Activated CD8-positive, alpha-beta T cell treated with anti-CD3 and anti-CD28 coated beads, Interleukin-2, amount 10 ng/mL, durations not matched to agents 7 days and 5 days (primary cell): ENCODE data around the gene SLC25A42. TPM values are rescaled to one million over a fixed set of nuclear protein-coding genes. Genes with fewer than 3 reads are reported as not detected.

Experiments used
- ATAC-seq: fragments of 150-1000 bp; cut with Tn5 transposase; one replicate; pipeline ENCODE4 v1.10.0; 2021; ENCODE audit warnings: moderate library complexity
- CTCF ChIA-PET: fragments of 350-600 bp; sonication (Branson Sonifier 250); formaldehyde crosslinking; loops from one replicate; lab custom pipeline; 2021; ENCODE audit warnings: antibody characterized with exemption; lab: Charles Lee
- POLR2A ChIA-PET: fragments of 350-600 bp; sonication (Branson Sonifier 250); formaldehyde crosslinking; loops from one replicate; lab custom pipeline; 2021; ENCODE audit warnings: antibody characterized with exemption; lab: Charles Lee
- DNase-seq: peaks from one replicate; pipeline ENCODE4 v3.0.0-alpha.2; 2020
- H3K27ac Mint-ChIP-seq: one replicate; pipeline ENCODE4 v1.8.0; 2021; ENCODE audit warnings: mild to moderate bottlenecking, mixed read lengths
- H3K27me3 Mint-ChIP-seq: one replicate; pipeline ENCODE4 v1.8.0; 2021; ENCODE audit warnings: low read depth, mixed read lengths
- H3K36me3 Mint-ChIP-seq: one replicate; pipeline ENCODE4 v1.8.0; 2021; ENCODE audit warnings: low read depth, mixed read lengths
- H3K4me1 Mint-ChIP-seq: one replicate; pipeline ENCODE4 v1.8.0; 2021; ENCODE audit warnings: low read depth, mixed read lengths
- H3K4me3 Mint-ChIP-seq: one replicate; pipeline ENCODE4 v1.8.0; 2021; ENCODE audit warnings: mild to moderate bottlenecking, mixed read lengths
- H3K9me3 Mint-ChIP-seq: one replicate; pipeline ENCODE4 v1.8.0; 2022; ENCODE audit warnings: mixed read lengths; ENCODE audit not compliant: insufficient read depth
- total RNA-seq, 2 experiments: library from RNA; stranded (reverse); gene quantifications; one replicate each; pipeline ENCODE4 v1.2.3, GENCODE V29; 2021

Gene SLC25A42
- total RNA-seq, 2 experiments from 2014 or later: 20.1 to 20.2 TPM

GRCh38 chr19:19052921-19053320 is 10.9 kb upstream of the SLC25A42 start:
- CTCF ChIA-PET: interaction anchor here (0.6 to 2.3 kb wide), 6 partner anchors 9 to 121 kb away, joined by 3 to 10 read pairs (median 6); no protein-coding TSS in a partner anchor
- Mint-ChIP-seq H3K9me3 (no peaks in the 10 kb centered on the region), H3K27me3 (no peaks in the 10 kb centered on the region), H3K36me3 (peaks cover 30% of the 10 kb centered on the region), H3K27ac (no peak overlapping the region), H3K4me3 (no peak overlapping the region), H3K4me1 (no peaks in the 10 kb centered on the region)
- ATAC-seq (no peak), DNase-seq (no peak)
- POLR2A ChIA-PET: interaction anchor here (1.0 kb wide), 1 partner anchor 9 kb away, joined by 3 read pairs; no protein-coding TSS in a partner anchor

- POLR2A ChIA-PET: no interaction called here
- H3K36me3 Mint-ChIP-seq: peaks cover 30% of the 10 kb centered on the region
- H3K27me3 Mint-ChIP-seq: no peaks in the 10 kb centered on the region
- no peak overlapping the region for H3K4me3 Mint-ChIP-seq
- H3K4me1 Mint-ChIP-seq: no peaks in the 10 kb centered on the region
- H3K27ac Mint-ChIP-seq: no peak overlapping the region
- DNase-seq: peak; percentile 64
- H3K9me3 Mint-ChIP-seq: no peaks in the 10 kb centered on the region
- CTCF ChIA-PET: interaction anchor here (0.7 to 2.3 kb wide), 10 partner anchors 10 to 121 kb away, joined by 3 to 10 read pairs (median 4); partner anchors contain the start of gene SLC25A42
- peak; percentile 50 for ATAC-seq
These were observed 10.1 kb upstream of the SLC25A42 start for GRCh38 chr19:19053508-19054314.

GRCh38 chr19:19054315-19054938 is 9.4 kb upstream of the SLC25A42 start:
- POLR2A ChIA-PET: no interaction called here

GRCh38 chr19:19054939-19055440 is 8.8 kb upstream of the SLC25A42 start:
- no peak overlapping the region for H3K4me3 Mint-ChIP-seq
- ATAC-seq: no peak
- CTCF ChIA-PET: interaction anchor here (0.8 to 2.3 kb wide), 6 partner anchors 8 to 119 kb away, joined by 3 to 10 read pairs (median 4); partner anchors contain the start of gene SLC25A42
- H3K9me3 Mint-ChIP-seq: no peaks in the 10 kb centered on the region
- no peak overlapping the region for H3K27ac Mint-ChIP-seq
- H3K36me3 Mint-ChIP-seq: peaks cover 30% of the 10 kb centered on the region
- DNase-seq: no peak
- H3K27me3 Mint-ChIP-seq: no peaks in the 10 kb centered on the region
- H3K4me1 Mint-ChIP-seq: no peaks in the 10 kb centered on the region
- POLR2A ChIA-PET: no interaction called here

More at GRCh38 chr19:19054315-19054938, 9.4 kb upstream of the SLC25A42 start:
- H3K4me3 Mint-ChIP-seq: no peak overlapping the region
- H3K4me1 Mint-ChIP-seq: no peaks in the 10 kb centered on the region
- no peaks in the 10 kb centered on the region for H3K9me3 Mint-ChIP-seq
- DNase-seq (no peak), ATAC-seq (no peak)
- H3K27me3 Mint-ChIP-seq: no peaks in the 10 kb centered on the region
- no peak overlapping the region for H3K27ac Mint-ChIP-seq
- peaks cover 31% of the 10 kb centered on the region for H3K36me3 Mint-ChIP-seq
- CTCF ChIA-PET: interaction anchor here (0.7 to 2.3 kb wide), 9 partner anchors 9 to 120 kb away, joined by 3 to 10 read pairs (median 4); partner anchors contain the start of gene SLC25A42

- ATAC-seq: no peak
- POLR2A ChIA-PET: no interaction called here
- Mint-ChIP-seq H3K4me1 (no peaks in the 10 kb centered on the region), H3K4me3 (no peak overlapping the region), H3K27me3 (no peaks in the 10 kb centered on the region), H3K36me3 (peaks cover 26% of the 10 kb centered on the region), H3K9me3 (no peaks in the 10 kb centered on the region), H3K27ac (no peak overlapping the region)
- DNase-seq: no peak
- CTCF ChIA-PET: interaction anchor here (1.0 kb wide), 1 partner anchor 119 kb away, joined by 3 read pairs; no protein-coding TSS in a partner anchor
These were observed 8.1 kb upstream of the SLC25A42 start for GRCh38 chr19:19055701-19056100.

GRCh38 chr19:19056636-19057275 is 7.0 kb upstream of the SLC25A42 start:
- ATAC-seq (no peak), DNase-seq (no peak)
- Mint-ChIP-seq H3K9me3 (no peaks in the 10 kb centered on the region), H3K4me1 (no peaks in the 10 kb centered on the region), H3K36me3 (peaks cover 19% of the 10 kb centered on the region), H3K27ac (no peak overlapping the region), H3K27me3 (no peaks in the 10 kb centered on the region), H3K4me3 (no peak overlapping the region)
- ChIA-PET POLR2A (interaction anchor here (0.7 kb wide), 1 partner anchor 14 kb away, joined by 6 read pairs; no protein-coding TSS in a partner anchor), CTCF (interaction anchor here (1.0 kb wide), 1 partner anchor 118 kb away, joined by 3 read pairs; no protein-coding TSS in a partner anchor)

GRCh38 chr19:19057317-19057716 is 6.5 kb upstream of the SLC25A42 start:
- POLR2A ChIA-PET: interaction anchor here (0.5 to 0.7 kb wide), 3 partner anchors 9 to 130 kb away, joined by 3 to 6 read pairs (median 6); no protein-coding TSS in a partner anchor

GRCh38 chr19:19057720-19058119 is 6.1 kb upstream of the SLC25A42 start:
- no peak for DNase-seq

More at GRCh38 chr19:19057317-19057716, 6.5 kb upstream of the SLC25A42 start:
- Mint-ChIP-seq H3K9me3 (no peaks in the 10 kb centered on the region), H3K4me3 (no peak overlapping the region), H3K27me3 (no peaks in the 10 kb centered on the region), H3K27ac (no peak overlapping the region), H3K36me3 (peaks cover 18% of the 10 kb centered on the region), H3K4me1 (peaks cover 1% of the 10 kb centered on the region)
- CTCF ChIA-PET: no interaction called here
- ATAC-seq (no peak), DNase-seq (no peak)

GRCh38 chr19:19059018-19059836 is 4.6 kb upstream of the SLC25A42 start:
- H3K9me3 Mint-ChIP-seq: no peaks in the 10 kb centered on the region
- no peaks in the 10 kb centered on the region for H3K27me3 Mint-ChIP-seq
- peaks cover 13% of the 10 kb centered on the region for H3K36me3 Mint-ChIP-seq
- no peak overlapping the region for H3K27ac Mint-ChIP-seq
- DNase-seq (no peak), ATAC-seq (no peak)
- H3K4me3 Mint-ChIP-seq: no peak overlapping the region
- ChIA-PET CTCF (interaction anchor here (2.1 kb wide), 1 partner anchor 57 kb away, joined by 5 read pairs; no protein-coding TSS in a partner anchor), POLR2A (no interaction called here)
- H3K4me1 Mint-ChIP-seq: peaks cover 12% of the 10 kb centered on the region

More at GRCh38 chr19:19057720-19058119, 6.1 kb upstream of the SLC25A42 start:
- Mint-ChIP-seq H3K4me3 (no peak overlapping the region), H3K4me1 (peaks cover 5% of the 10 kb centered on the region), H3K27me3 (no peaks in the 10 kb centered on the region), H3K9me3 (no peaks in the 10 kb centered on the region), H3K27ac (no peak overlapping the region), H3K36me3 (peaks cover 17% of the 10 kb centered on the region)
- POLR2A ChIA-PET: interaction anchor here (0.5 to 0.7 kb wide), 3 partner anchors 10 to 130 kb away, joined by 3 to 6 read pairs (median 6); no protein-coding TSS in a partner anchor
- CTCF ChIA-PET: no interaction called here
- no peak for ATAC-seq

- Mint-ChIP-seq H3K4me1 (peaks cover 14% of the 10 kb centered on the region), H3K27ac (no peak overlapping the region), H3K36me3 (peaks cover 11% of the 10 kb centered on the region), H3K4me3 (no peak overlapping the region), H3K9me3 (no peaks in the 10 kb centered on the region), H3K27me3 (no peaks in the 10 kb centered on the region)
- DNase-seq (no peak), ATAC-seq (no peak)
- CTCF ChIA-PET: interaction anchor here (0.6 to 2.1 kb wide), 2 partner anchors 56 to 109 kb away, joined by 3 to 5 read pairs; no protein-coding TSS in a partner anchor
- POLR2A ChIA-PET: no interaction called here
These were observed 3.8 kb upstream of the SLC25A42 start for GRCh38 chr19:19059837-19060611.
